Fibroblast of skin of back (primary cell): ENCODE measurements around the gene METTL6.
"Not testable (repeated sequence)": the region's sequence is repeated elsewhere in the genome, so short reads cannot be mapped to it uniquely, and the experiment has no call there.

Experiments used
- DNase-seq: peaks from one replicate; pipeline ENCODE4 v3.0.0-alpha.2; 2013

Gene METTL6

DNA sequence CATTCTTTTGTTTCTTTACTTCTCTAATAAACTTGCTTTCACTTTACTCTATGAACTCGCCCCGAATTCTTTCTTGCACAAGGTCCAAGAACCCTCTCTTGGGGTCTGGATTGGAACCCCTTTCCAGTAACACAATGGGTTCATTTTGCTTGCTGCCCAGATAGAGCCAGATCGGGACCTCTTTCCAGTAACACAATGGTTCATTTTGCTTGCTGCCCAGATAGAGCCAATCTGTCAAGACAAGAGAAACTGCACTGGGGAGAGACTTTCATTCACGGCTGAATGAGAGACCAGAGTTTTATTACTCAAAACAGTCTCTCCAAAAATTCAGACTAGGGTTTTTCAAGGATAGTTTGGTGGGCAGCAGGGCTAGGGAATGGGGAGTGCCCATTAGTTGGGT, 25.4 kb downstream of the METTL6 start:
- no peak for DNase-seq

DNA sequence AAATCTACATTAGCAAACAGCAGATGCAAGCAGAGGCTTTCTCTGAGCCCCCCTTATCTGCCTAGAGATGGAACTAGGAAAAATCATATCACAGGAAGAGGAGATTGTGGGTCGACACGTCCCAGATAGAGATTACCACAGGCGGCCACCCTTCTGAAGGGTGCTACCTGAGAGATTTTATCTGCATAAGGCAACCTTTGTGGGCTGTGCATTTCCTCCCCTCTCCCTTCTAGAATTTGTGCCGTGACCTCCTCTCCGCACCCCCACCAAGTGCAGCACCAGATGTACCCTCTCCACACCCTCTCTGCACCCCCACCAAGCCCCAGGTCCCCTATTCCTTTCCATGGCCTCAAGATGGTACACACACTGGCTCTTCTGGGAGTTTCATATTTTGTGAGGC, 27.4 kb downstream of the METTL6 start:
- no peak for DNase-seq

DNA sequence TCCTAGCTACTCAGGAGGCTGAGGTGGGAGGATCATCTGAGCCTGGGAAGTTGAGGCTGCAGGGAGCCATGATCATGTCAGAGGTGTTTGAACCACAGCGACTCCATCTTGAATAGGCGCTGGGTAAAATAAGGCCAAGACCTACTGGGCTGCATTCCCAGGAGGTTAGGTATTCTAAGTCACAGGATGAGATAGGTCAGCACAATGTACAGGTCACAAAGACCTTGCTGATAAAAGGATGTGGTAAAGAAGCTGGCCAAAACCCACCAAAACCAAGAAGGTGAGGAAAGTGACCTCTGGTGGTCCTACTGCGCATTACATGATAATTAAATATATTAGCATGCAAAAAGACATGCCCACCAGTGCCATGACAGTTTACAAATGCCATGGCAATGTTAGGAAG, 28.6 kb downstream of the METTL6 start:
- DNase-seq, result not testable (repeated sequence)

DNA sequence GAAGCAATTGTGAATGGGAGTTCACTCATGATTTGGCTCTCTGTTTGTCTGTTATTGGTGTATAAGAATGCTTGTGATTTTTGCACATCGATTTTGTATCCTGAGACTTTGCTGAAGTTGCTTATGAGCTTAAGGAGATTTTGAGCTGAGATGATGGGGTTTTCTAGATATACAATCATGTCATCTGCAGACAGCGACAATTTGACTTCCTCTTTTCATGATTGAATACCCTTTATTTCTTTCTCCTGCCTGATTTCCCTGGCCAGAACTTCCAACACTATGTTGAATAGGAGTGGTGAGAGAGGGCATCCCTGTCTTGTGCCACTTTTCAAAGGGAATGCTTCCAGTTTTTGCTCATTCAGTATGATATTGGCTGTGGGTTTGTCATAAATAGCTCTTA, 34.1 kb downstream of the METTL6 start:
- DNase-seq, result not testable (repeated sequence)

DNA sequence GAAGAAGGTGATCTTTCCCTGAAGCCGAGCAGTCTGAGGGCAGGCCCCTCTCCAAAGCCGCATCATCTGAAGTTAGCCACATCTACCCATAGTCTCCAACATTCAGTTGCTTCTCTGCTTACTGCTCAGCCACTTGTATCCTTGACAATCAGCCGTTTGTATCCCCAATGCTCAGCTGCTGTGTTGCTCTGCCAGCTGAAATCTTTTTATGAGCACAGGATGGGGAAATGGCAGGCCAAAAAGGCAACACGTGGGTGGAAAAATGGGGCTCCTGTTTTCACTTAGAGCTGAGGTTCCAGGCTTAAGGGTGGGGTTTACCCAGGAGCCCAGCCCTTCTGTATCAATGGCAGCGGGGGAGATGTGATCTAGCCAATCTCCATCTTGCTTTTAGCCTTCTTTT, 36.3 kb downstream of the METTL6 start:
- no peak for DNase-seq

DNA sequence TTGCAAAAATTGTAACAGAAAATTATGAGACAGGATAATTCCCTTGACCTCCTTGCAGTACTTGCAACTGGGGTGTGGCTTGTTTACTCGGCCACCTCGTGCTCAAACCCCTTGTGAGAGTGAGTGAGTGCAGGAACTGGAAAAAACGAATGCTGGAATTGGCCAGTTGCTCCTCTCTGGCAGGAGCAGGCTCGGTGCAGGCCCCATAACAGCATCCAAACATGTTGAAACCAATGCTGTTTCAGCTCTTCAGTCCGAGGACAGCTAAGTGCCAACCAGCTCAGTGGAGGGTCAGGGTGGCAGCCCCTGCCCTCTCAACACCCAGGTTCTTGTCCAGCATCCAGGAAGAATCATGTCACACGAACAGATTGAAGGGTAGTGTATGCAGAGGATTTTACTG, 36.9 kb downstream of the METTL6 start:
- DNase-seq, result no peak

DNA sequence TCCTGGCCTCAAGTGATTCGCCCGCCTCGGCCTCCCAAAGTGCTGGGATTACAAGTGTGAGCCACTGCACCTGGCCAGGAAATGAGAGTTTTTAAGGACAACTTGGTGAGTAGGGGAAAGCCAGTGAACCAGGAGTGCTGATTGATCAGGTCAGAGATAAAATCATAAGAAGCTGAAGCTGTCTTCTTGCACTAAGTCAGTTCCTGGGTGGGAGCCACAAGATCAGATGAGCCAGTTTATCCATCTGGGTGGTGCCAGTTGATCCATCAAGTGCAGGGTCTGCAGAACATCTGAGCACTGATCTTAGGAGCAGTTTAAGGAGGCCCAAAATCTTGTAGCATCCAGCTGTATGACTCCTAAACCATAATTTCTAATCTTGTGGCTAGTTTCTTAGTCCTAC, 39.0 kb downstream of the METTL6 start:
- not testable (repeated sequence) for DNase-seq

DNA sequence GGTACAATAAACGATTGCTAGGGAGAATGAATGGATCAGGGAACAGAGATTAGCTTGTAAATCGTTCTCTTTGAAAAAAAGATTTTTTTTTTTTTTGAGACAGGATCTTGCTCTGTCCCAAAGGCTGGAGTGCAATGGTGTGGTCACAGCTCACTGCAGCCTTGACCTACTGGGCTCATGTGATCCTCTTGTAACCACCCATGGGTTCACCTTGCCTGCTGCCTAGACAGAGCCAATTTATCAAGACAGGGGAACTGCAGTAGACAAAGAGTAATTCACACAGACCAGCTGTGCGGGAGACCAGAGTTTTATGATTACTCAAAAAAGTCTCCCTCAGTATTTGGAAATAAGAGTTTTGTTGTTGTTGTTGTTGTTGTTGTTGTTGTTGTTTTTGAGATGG, 39.6 kb downstream of the METTL6 start:
- DNase-seq, result no peak

DNA sequence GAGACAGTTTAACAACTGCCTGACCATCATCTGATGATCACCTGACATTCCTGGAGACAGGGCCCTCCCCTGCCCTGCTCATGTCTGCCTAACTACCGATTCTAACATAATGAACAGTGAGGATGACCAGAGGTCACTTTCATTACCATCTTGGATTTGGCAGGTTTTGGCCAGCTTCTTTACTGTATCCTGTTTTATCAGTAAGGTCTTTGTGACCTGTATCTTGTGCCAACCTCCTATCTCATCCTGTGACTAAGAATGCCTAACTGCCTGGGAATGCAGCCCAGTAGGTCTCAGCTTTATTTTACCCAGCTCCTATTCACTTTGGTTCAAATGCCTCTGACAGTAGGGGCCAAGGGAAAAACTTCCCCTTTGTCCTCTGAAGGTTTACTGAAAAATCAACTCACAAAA, 40.2 kb downstream of the METTL6 start:
- no peak for DNase-seq

DNA sequence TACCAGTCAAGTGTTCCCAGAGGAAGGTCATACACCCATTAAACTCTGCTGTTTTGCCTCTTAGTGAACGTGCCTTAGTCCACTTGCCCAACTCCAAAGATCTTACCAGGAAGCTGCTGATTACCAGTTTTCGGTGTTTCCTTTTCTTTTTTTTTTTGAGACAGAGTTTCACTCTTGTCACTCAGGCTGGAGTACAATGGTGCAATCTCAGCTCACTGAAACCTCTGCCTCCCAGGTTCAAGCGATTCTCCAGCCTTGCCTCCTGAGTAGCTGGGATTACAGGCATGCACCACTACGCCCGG, 40.7 kb downstream of the METTL6 start:
- DNase-seq, result not testable (repeated sequence)

DNA sequence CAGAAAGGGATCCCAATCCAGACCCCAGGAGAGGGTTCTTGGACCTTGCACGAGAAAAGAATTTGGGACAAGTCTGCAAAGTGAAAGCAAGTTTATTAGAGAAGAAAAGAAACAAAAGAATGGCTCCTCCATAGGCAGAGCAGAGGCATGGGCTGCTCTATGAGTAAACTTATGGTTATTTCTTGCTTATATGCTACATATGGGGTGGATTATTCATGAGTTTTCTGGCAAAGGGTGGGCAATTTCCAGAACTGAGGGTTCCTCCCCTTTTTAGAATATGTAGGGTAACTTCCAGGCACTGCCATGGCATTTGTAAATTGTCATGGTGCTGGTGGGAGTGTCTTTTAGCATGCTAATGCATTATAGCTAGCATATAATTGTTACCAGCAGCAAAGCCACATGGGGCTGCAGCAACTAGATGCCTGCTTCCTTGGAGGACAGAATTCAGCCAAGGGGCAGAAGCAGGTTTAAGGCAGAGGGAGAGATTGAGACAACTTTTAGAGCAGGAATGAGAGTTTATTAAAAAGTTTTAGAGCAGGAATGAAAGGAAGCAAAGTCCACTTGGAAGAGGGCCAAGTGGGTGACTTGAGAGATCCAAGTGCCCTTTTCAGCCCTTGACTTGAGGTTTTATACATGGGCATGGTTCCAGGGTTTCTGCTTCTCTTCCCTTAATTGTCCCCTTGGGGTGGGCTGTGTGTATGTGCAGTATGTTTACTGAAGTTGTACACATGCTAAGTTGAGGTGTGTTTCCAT, 41.3 kb downstream of the METTL6 start:
- DNase-seq, result no peak

DNA sequence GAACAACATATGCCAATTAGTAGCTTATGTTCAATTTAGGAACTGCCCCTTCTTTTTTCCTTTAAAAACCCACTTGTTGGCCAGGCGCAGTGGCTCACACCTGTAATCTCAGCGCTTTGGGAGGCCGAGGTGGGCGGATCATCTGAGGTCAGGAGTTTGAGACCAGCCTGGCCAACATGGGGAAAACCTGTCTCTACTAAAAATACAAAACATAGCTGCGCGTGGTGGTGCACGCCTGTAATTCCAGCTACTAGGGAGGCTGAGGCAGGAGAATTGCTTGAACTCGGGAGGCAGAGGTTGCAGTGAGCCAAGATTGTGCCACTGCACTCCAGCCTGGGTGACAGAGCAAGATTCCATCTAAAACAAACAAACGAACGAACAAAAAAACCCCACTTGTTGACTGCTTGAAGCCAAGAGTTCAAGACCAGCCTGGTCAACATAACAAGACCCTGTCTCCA, 42.1 kb downstream of the METTL6 start:
- not testable (repeated sequence) for DNase-seq

DNA sequence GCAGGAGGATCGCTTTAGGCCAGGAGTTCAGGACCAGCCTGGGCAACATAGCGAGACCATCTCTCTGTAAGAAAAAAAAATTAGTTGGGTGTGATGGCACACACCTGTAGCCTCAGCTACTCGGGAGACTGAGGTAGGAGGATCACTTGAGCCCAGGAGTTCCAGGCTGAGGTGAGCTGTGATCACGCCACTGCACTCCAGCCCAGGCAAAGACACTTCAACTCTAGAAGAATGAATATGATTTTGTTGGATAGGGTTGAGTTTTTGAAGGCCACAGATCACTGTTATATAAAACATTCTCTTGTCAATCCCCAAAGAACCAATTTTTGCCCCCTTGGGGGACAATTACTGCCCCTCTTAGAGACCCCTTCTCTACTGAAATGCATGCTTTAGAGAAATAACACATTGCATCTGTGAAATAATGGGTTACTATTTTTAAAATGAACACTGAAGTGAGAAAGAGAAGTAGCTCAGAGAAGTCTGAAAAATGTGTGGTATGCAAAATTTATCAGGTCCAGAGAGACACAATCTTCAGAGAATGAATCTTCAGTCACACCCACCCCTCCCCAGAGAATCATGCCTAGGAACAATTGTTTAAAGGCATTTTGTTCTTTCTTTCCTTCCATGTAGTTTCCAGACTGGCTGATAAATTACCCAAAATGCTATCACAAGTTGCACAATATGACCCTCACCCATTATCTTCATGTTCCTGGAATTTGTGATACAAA, 42.7 kb downstream of the METTL6 start:
- peak; percentile 53 for DNase-seq

DNA sequence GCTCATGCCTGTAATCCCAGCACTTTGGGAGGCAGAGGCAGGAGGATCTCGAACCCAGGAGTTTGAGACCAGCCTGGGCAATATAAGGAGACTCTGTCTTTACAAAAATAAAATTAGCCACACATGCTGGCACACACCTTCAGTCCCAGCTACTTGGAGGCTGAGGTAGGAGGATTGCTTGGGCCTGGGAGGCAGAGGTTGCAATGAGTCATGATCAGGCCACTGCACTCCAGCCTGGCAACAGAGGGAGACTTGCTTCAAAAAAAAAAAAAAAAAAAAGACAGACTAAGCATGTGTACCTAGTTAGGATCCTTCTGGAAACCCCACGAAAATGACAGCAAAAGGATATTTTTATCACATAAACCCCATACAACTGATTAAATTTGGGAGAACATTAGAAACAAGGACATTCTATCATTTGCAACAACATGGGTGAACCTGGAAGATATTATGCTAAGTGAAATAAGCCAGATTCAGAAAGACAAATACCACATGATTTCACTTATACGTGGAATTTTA, 44.9 kb downstream of the METTL6 start:
- DNase-seq, result no peak

DNA sequence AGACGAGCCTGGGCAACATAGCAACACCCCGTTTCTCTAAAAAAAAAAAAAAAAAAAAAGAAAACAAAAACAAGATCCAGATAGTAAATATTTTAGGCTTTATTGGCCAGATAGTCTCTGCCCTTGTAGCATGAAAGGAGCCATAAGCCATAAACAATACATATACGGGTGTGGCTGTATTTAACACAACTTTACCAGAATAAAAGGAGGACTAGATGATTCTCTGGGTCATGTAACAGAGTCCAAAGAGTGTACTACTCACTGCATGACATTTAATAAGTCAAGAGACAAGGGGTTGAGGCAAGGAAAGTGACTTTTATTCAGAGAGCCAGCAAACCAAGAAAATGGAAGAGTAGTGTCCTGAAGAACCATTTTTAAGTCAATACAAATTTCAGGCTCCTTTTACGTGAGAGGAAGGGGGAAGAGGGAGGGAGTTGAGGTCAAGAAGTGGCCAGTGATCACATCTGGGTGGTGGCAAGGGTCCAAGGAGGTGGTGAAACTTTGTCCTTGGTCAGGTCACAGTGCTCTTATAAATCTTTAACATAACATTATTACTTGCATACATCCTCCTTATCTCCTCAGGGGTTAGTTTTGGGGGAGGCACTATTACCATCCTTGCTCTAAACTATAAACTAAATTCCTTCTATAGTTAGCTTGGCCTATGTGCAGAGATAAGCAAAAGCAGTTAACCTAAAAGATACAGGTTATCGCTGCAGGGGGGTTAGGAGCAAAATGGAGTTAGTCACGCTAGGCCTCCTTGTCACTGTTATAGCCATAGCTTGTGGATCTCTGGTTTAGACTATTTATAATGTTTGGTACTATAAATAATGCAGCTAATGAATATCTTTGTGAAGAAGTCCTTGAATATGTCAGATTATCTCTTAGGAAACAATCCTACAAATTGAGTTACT, 46.1 kb downstream of the METTL6 start:
- no peak for DNase-seq

DNA sequence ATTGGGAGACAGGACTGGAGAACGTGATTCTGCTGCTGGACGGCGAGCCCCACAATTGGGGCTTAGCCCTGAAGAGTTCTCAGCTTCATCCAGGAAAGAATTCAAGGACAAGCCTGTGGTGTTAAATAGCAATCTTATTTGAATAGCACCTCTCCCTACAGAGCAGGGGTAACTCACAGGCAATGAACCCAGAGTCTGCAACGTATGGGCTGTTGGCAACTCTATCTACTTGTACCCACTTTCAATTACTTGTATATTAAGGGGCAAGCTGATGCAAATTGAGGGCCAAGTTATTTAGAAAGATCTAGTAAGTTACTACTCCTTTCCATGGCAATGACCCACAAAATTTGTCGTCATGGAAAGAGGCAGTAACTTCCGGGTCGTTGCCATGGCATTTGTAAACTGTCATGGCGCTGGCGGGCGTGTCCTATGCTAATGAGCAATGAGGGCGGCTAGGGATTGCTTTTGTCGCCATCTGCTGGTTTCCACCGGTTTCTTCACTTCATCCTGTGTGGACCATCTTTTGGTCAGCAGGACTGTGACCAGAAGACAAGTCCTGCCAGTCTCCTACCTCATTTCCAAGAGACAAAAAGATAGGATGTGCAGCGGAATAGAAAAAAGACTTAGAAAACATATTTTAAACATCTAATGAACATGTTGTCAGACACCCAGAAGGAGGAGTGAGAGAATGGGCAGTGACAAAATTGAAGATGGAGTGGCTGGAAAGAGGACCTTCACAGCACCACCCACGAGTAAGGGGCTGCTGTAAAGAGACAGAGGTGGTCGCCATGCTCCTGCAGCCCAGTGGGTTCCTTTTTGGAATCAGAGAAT, 49.2 kb downstream of the METTL6 start:
- DNase-seq, result peak; percentile 93

DNA sequence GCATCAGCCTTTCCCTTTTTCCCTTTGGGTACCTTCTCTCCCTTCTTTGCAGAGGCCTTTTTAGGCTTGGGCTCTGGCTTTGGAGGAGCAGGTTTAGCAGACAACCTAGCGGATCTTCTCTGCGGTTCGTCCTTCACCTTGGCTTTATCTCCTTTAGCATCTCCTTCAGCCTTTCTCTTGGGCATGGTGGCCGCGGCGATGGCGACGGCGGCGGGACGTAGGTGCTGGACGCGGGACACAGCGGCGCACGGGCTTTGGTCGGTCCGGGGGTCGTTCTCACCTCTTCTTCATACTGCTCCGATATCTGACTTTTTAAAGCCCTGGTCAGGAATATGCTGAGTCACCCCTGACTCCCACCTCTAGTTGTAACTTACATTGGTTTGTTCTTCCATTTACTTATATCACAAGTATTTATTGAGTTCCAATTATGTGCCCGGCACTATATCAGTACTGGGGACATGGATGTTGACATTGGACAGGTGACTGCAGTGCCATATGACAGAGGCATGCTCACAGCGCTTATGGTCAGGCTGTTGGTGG, 51.8 kb downstream of the METTL6 start:
- DNase-seq, result no peak

DNA sequence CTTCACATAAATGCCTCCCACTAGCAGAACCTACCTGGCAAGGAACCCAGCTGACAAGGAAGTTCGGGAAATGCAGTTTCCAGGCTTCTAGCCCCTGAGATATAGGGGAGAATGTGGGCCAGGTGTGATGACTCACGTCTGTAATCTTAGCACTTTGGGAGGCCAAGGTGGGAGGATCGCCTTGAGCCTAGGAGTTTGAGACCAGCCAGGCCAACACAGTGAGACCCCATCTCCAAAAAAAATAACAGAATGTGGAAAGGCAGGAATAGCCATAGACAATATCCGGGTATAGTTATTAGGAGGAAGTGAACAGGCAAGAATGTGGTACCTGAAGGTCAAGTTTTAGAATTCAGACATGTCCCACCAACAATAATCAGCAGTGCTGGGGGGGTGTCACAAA, 54.4 kb downstream of the METTL6 start:
- DNase-seq, result no peak

DNA sequence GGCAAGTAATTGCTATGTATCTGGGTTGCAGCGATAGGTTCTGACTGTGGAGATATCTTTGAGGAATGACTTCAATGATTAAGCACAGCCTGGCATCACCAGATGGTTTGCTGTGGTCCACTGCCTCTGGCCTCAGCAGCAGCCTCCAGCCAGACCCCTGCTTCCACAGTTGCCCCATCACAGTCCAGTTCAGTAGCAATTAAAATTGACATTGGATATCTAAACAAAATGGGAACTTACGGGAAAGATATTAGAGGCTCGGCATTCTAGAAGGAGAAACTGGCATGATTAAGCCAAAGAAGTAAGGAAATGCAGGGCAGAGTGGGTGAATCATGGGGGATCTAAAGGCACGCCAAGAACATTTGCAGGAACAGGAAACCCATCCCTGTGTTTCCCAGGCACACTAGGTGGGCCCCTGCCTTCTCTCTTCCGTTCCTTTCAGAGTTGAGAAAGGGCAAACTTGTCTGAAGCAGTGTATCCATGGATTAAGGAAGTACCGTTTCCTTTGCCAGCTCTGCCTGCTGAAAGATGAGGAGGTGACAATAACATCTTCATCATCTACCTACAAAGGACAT, 58.7 kb downstream of the METTL6 start:
- no peak for DNase-seq

DNA sequence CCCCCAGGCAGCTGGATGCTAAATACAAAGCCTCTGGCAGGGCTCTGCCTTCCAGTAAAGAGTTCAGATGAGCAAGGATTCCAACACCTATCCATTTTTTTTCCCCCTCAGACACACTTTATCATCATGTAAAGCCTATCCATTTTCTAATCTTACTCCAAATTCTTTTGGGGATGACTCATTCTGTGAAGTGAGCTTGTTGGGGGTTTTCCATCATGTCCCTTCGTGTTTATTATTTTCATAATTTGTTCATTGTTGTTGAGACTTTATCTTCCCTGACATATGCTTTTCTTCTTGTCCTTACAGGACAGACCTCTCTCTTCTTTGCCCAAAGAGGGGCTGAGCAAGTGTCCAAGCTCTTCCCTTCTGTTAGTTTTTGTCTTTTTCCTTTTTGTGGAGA, 60.3 kb downstream of the METTL6 start:
- DNase-seq, result peak; percentile 61

DNA sequence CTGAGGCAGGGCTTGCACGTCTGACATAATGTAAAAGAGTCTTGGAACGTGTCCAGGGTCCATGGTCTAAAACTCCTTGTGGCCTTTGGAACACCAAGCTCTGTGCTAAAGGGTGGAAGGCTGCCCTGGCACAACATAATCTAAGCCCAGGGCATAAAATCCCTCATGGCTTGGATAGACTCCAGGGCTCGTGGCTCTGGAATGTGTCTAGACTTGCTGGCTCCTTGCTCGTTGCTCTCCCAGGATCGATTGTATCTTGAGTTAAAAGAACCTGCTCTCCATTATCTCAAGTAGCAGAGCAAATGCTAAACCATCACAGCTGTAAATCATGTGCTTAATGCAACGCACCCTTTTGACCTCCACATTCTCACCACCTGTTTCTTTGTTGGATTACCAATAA, 63.3 kb downstream of the METTL6 start:
- DNase-seq, result peak; percentile 40
